Glutamatergic neuron (in vitro differentiated cells): ENCODE data around the gene PTPRG. TPM values are rescaled to one million over a fixed set of nuclear protein-coding genes. Genes with fewer than 3 reads are reported as not detected.

Source experiments
- DNase-seq: peaks from one replicate; pipeline ENCODE4 v3.0.0; 2022
- H3K27ac Mint-ChIP-seq: one replicate; pipeline ENCODE4 v1.8.0; 2020; ENCODE audit warnings: mild to moderate bottlenecking, mixed read lengths, inconsistent platforms; ENCODE audit not compliant: unreplicated experiment
- H3K27me3 Mint-ChIP-seq: one replicate; pipeline ENCODE4 v1.8.0; 2020; ENCODE audit warnings: mild to moderate bottlenecking, moderate library complexity, mixed read lengths, inconsistent platforms; ENCODE audit not compliant: unreplicated experiment
- H3K36me3 Mint-ChIP-seq: one replicate; pipeline ENCODE4 v1.8.0; 2020; ENCODE audit warnings: mild to moderate bottlenecking, mixed read lengths, inconsistent platforms; ENCODE audit not compliant: unreplicated experiment
- H3K4me1 Mint-ChIP-seq: one replicate; pipeline ENCODE4 v1.8.0; 2020; ENCODE audit warnings: mild to moderate bottlenecking, low read depth, mixed read lengths, inconsistent platforms; ENCODE audit not compliant: unreplicated experiment
- H3K4me3 Mint-ChIP-seq: one replicate; pipeline ENCODE4 v1.8.0; 2020; ENCODE audit warnings: mild to moderate bottlenecking, mixed read lengths, inconsistent platforms; ENCODE audit not compliant: unreplicated experiment
- H3K9me3 Mint-ChIP-seq: one replicate; pipeline ENCODE4 v1.8.0; 2020; ENCODE audit warnings: mild to moderate bottlenecking, moderate library complexity, mixed read lengths, inconsistent platforms; ENCODE audit not compliant: unreplicated experiment
- CTCF ChIP-seq: fragments of 200-600 bp; sonication (generic); IDR thresholded peaks from one replicate; pipeline ENCODE4 v1.5.0; 2021; ENCODE audit not compliant: partially characterized antibody, unreplicated experiment
- total RNA-seq: library from RNA; stranded (reverse); fragmentation: NEBNext Ultra II Directional; extraction: Animal tissue kit (Norgen Biotek cat#: 25700); gene quantifications from one replicate; pipeline ENCODE4 v1.2.1, GENCODE V29; 2021; ENCODE audit not compliant: unreplicated experiment

Gene PTPRG
- total RNA-seq, 1 donor from 2014 or later: 52.1 TPM

- Mint-ChIP-seq H3K4me3 (no peak overlapping the region), H3K4me1 (peaks cover 49% of the 10 kb centered on the region), H3K27me3 (no peaks in the 10 kb centered on the region), H3K9me3 (no peaks in the 10 kb centered on the region), H3K36me3 (no peaks in the 10 kb centered on the region), H3K27ac (peak overlapping the region; percentile 28)
- DNase-seq: no peak
- no peak for TF ChIP-seq CTCF
Observed at GRCh38 chr3:61668317-61668864, 107.0 kb downstream of the PTPRG start.

GRCh38 chr3:61669203-61669602, 107.8 kb downstream of the PTPRG start:
- Mint-ChIP-seq H3K36me3 (no peaks in the 10 kb centered on the region), H3K4me1 (peaks cover 49% of the 10 kb centered on the region), H3K27ac (peak overlapping the region; percentile 60), H3K9me3 (no peaks in the 10 kb centered on the region), H3K27me3 (no peaks in the 10 kb centered on the region), H3K4me3 (no peak overlapping the region)
- no peak for DNase-seq
- TF ChIP-seq CTCF: no peak

GRCh38 chr3:61669668-61670299, 108.4 kb downstream of the PTPRG start:
- no peak for DNase-seq
- Mint-ChIP-seq H3K36me3 (no peaks in the 10 kb centered on the region), H3K27ac (peak overlapping the region; percentile 60), H3K4me3 (peak overlapping the region; percentile 12), H3K9me3 (no peaks in the 10 kb centered on the region), H3K27me3 (no peaks in the 10 kb centered on the region), H3K4me1 (peaks cover 50% of the 10 kb centered on the region)
- TF ChIP-seq CTCF: no peak

- Mint-ChIP-seq H3K4me1 (peaks cover 35% of the 10 kb centered on the region), H3K27me3 (peaks cover 2% of the 10 kb centered on the region), H3K9me3 (peaks cover 2% of the 10 kb centered on the region), H3K27ac (no peak overlapping the region), H3K4me3 (no peak overlapping the region), H3K36me3 (no peaks in the 10 kb centered on the region)
- DNase-seq: no peak
- TF ChIP-seq CTCF: no peak
Observed at GRCh38 chr3:61673651-61674050, 112.3 kb downstream of the PTPRG start.

- peaks cover 30% of the 10 kb centered on the region for H3K4me1 Mint-ChIP-seq
- H3K27me3 Mint-ChIP-seq: peaks cover 2% of the 10 kb centered on the region
- DNase-seq: no peak
- no peaks in the 10 kb centered on the region for H3K36me3 Mint-ChIP-seq
- no peak overlapping the region for H3K27ac Mint-ChIP-seq
- TF ChIP-seq CTCF: no peak
- H3K9me3 Mint-ChIP-seq: peaks cover 2% of the 10 kb centered on the region
- no peak overlapping the region for H3K4me3 Mint-ChIP-seq
Observed at GRCh38 chr3:61674596-61674995, 113.2 kb downstream of the PTPRG start.
